ENCODE measurements around the gene TAF1C. TPM values are rescaled to one million over a fixed set of nuclear protein-coding genes. Genes with fewer than 3 reads are reported as not detected.

TAF1C gene
- total and polyA plus RNA-seq, 2 experiments from 2014 or later = 37.2 to 57.4 TPM

GRCh38 chr16:84194470-84195200, 7.8 kb upstream of the TAF1C start:
- H2AFZ ChIP-seq = 0 out of 2 replicates have a peak overlapping the region, but pooled peaks have one; percentile 43

GRCh38 chr16:84194018-84194417, 7.2 kb upstream of the TAF1C start:
- no peak overlapping the region for H3K4me3 Mint-ChIP-seq
- Histone ChIP-seq H3K27me3 (ENCODE audit: insufficient read depth) (no peaks in the 10 kb centered on the region), H3K79me2 (replicated peaks; ENCODE audit: insufficient read depth) (no peaks in the 10 kb centered on the region), H2AFZ (no peak overlapping the region), H4K20me1 (replicated peaks; ENCODE audit: insufficient read depth) (no peaks in the 10 kb centered on the region), H3K36me3 (ENCODE audit: insufficient read depth) (no peaks in the 10 kb centered on the region), H3K27ac (ENCODE audit: low read depth) (no peak overlapping the region), H3K4me2 (no peak overlapping the region), H3K4me3 (no peak overlapping the region), H3K4me1 (ENCODE audit: insufficient read depth) (no peaks in the 10 kb centered on the region), H3K9me2 (ENCODE audit: insufficient read depth) (no peaks in the 10 kb centered on the region), H3F3A (replicated peaks; ENCODE audit: low read depth) (no peaks in the 10 kb centered on the region)
- H3K9me3 Mint-ChIP-seq = no peaks in the 10 kb centered on the region
- no peak overlapping the region for H3K27ac Mint-ChIP-seq
- peaks cover 9% of the 10 kb centered on the region for H3K27me3 Mint-ChIP-seq (ENCODE audit: insufficient read depth, low read depth, poor library complexity)
- DNase-seq (ENCODE audit: low spot score) (no peak), ATAC-seq (no peak)
- H3K36me3 Mint-ChIP-seq (ENCODE audit: low read depth) = no peaks in the 10 kb centered on the region
- TF ChIP-seq ZNF114 (CRISPR knock-in tag; IDR thresholded peaks at IDR 0.05) (no peak), ZNF462 (CRISPR knock-in tag; IDR thresholded peaks at IDR 0.05) (no peak), ZNF331 (CRISPR knock-in tag; IDR thresholded peaks at IDR 0.05; ENCODE audit: low read depth) (no peak), CREB1 (CRISPR knock-in tag; IDR thresholded peaks at IDR 0.05; ENCODE audit: low read depth) (no peak), JUNB (IDR thresholded peaks at IDR 0.05; ENCODE audit: unreplicated experiment) (no peak), ETS1 (IDR thresholded peaks at IDR 0.05) (no peak)
- H3K4me1 Mint-ChIP-seq = peaks cover 13% of the 10 kb centered on the region

More at GRCh38 chr16:84194470-84195200, 7.8 kb upstream of the TAF1C start:
- Histone ChIP-seq H3K4me2 (no peak overlapping the region), H3K79me2 (replicated peaks; ENCODE audit: insufficient read depth) (no peaks in the 10 kb centered on the region), H3K36me3 (ENCODE audit: insufficient read depth) (no peaks in the 10 kb centered on the region), H3F3A (replicated peaks; ENCODE audit: low read depth) (no peaks in the 10 kb centered on the region), H3K9me2 (ENCODE audit: insufficient read depth) (no peaks in the 10 kb centered on the region), H4K20me1 (replicated peaks; ENCODE audit: insufficient read depth) (no peaks in the 10 kb centered on the region), H3K4me3 (no peak overlapping the region), H3K27me3 (ENCODE audit: insufficient read depth) (no peaks in the 10 kb centered on the region), H3K4me1 (ENCODE audit: insufficient read depth) (no peaks in the 10 kb centered on the region), H3K27ac (ENCODE audit: low read depth) (no peak overlapping the region)
- Mint-ChIP-seq H3K36me3 (ENCODE audit: low read depth) (no peaks in the 10 kb centered on the region), H3K27me3 (ENCODE audit: insufficient read depth, low read depth, poor library complexity) (peaks cover 12% of the 10 kb centered on the region), H3K27ac (no peak overlapping the region), H3K9me3 (no peaks in the 10 kb centered on the region), H3K4me1 (peaks cover 18% of the 10 kb centered on the region), H3K4me3 (no peak overlapping the region)
- ATAC-seq (no peak), DNase-seq (ENCODE audit: low spot score) (no peak)
- no peak for TF ChIP-seq NANOG (IDR thresholded peaks at IDR 0.05; ENCODE audit: borderline replicate concordance)
- peak in 1 of 2 experiments; percentile 38; a peak in 2 of 4 replicates for TF ChIP-seq CTCF (conservative IDR thresholded peaks at IDR 0.05; ENCODE audit: low read depth in 2 of 2)

All from GM23338 (cell line).